IPS-NIHi11 (cell line): Measurements from ENCODE around the gene HIP1R.
"Not testable (repeated sequence)": the region's sequence is repeated elsewhere in the genome, so short reads cannot be mapped to it uniquely, and the experiment has no call there.

Source experiments
- DNase-seq: peaks from one replicate; pipeline ENCODE4 v3.0.0; 2012; ENCODE audit warnings: mixed read lengths, low spot score

The HIP1R gene, protein sequence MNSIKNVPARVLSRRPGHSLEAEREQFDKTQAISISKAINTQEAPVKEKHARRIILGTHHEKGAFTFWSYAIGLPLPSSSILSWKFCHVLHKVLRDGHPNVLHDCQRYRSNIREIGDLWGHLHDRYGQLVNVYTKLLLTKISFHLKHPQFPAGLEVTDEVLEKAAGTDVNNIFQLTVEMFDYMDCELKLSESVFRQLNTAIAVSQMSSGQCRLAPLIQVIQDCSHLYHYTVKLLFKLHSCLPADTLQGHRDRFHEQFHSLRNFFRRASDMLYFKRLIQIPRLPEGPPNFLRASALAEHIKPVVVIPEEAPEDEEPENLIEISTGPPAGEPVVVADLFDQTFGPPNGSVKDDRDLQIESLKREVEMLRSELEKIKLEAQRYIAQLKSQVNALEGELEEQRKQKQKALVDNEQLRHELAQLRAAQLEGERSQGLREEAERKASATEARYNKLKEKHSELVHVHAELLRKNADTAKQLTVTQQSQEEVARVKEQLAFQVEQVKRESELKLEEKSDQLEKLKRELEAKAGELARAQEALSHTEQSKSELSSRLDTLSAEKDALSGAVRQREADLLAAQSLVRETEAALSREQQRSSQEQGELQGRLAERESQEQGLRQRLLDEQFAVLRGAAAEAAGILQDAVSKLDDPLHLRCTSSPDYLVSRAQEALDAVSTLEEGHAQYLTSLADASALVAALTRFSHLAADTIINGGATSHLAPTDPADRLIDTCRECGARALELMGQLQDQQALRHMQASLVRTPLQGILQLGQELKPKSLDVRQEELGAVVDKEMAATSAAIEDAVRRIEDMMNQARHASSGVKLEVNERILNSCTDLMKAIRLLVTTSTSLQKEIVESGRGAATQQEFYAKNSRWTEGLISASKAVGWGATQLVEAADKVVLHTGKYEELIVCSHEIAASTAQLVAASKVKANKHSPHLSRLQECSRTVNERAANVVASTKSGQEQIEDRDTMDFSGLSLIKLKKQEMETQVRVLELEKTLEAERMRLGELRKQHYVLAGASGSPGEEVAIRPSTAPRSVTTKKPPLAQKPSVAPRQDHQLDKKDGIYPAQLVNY

GRCh38 chr12:122834921-122835749 lies at the start of gene HIP1R:
HIP1R (plus strand) TSS chr12:122835457; CDS start chr12:122835551, 94 bp downstream.
- DNase-seq = peak; percentile 84

DNA sequence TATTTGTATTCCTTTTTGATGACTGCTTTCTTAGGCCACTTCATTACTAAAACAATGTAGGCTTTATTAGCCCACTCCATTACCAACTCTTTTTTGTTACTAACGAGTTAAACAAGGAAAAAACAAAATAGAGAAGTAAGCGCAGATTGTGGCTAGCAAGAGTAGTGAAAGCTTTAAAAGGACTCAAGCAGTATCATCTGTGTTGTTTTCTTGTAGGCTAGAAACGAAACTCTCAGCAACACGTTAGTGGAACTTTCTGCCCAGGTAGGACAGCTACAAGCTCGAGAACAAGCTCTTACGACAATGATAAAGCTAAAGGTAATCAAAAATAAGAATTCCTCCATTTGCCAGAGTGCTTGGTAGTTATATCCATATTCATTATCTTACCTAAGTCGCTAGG lies 49.8 kb upstream of the HIP1R start:
- no peak for DNase-seq

GRCh38 chr12:122788387-122788786 lies 46.9 kb upstream of the HIP1R start:
- DNase-seq = no peak

GRCh38 chr12:122789637-122790036 lies 45.6 kb upstream of the HIP1R start:
- no peak for DNase-seq

- DNase-seq = peak; percentile 16
Observed at GRCh38 chr12:122790393-122791075, 44.7 kb upstream of the HIP1R start.

GRCh38 chr12:122793685-122794106 lies 41.6 kb upstream of the HIP1R start:
- peak; percentile 60 for DNase-seq

- no peak for DNase-seq
Observed at GRCh38 chr12:122795807-122796206, 39.5 kb upstream of the HIP1R start.

GRCh38 chr12:122799641-122800243 lies 35.5 kb upstream of the HIP1R start:
- no peak for DNase-seq

DNA sequence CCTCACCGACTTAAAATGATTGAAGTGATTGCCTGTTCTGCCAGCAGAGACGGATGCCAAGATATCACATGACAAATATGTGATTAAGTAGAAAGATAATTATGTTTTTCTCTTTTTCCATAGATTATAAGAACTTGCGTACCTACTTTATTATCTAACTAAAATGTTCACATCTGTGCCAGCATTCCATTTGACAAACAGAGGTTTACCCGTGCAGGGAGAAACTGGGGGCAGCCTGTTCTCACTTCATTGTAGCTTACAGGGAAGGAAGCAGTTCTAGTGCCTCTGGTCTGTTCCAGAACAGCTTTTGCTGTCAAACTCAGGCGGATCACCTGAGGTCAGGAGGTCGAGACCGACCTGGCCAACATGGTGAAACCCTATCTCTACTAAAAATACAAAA lies 31.3 kb upstream of the HIP1R start:
- no peak for DNase-seq

DNA sequence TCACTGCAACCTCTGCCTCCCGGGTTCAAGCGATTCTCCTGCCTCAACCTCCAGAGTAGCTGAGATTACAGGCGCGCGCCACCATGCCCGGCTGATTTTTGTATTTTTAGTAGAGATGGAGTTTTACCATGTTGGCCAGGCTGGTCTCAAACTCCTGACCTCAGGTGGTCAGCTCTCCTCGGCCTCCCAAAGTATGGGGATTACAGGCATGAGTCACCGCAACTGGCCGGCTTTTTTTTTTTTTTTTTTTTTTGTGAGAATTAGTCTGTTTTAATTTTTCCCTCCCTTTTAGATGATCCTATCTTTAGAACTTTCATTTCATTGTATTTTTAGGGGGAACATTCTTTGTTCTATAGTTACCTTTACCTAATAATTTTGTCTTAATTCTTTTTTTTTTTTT lies 30.3 kb upstream of the HIP1R start:
- not testable (repeated sequence) for DNase-seq

DNA sequence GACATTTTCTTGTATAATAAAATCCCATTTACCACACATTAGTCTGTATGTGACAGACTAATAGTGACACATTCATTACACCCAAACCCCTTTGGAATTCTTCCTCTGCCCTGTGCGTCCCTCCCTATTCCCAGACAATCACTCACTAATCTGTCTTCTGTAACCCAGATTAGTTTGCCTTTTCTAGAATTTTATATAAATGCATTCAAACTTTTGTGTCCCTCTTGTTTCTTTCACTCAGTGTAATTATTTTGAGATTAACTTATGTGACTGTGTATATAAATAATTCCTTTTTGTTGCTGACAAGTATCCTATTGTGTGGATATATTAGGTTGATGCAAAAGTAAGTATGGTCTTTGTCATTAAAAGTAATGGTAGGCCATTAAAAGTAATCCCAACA lies 27.6 kb upstream of the HIP1R start:
- DNase-seq = no peak

DNA sequence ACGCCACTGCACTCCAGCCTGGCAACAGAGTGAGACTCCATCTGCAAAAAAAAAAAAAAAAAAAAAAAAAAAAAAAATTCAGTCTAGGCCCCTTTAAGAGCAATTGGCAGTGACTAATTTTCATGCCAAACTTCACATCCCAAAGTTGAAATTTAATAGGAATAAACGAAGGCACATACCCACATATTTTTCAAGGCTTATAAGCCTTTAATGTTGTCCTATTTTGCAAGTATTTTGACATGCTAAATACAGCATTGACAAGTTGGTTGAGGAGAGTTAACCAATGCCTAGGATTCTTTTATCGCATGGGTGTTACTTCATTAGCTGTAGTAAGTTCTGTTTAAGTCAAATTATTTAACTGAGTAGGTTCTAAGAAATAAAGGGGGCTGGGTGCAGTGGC lies 23.5 kb upstream of the HIP1R start:
- no peak for DNase-seq

DNA sequence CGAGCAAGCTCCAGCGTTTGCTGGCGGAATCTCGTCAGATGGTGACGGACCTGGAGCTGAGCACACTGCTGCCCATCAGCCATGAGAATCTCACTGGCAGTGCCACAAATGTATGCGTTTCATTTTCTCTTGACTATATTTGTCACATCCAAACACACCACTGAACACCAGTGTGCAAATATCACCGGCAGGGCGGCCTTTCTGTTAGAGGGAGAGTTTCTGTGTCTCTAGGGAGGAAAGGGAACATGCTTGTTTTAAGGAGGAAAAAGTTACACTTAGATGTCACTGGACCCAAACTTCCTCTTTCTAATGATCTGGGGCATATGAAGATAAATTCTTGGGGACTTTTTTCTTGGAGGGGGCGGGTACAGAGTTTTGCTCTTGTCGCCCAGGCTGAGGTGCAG lies 21.9 kb upstream of the HIP1R start:
- DNase-seq = no peak

GRCh38 chr12:122819209-122819785 lies 16.0 kb upstream of the HIP1R start:
- no peak for DNase-seq

DNA sequence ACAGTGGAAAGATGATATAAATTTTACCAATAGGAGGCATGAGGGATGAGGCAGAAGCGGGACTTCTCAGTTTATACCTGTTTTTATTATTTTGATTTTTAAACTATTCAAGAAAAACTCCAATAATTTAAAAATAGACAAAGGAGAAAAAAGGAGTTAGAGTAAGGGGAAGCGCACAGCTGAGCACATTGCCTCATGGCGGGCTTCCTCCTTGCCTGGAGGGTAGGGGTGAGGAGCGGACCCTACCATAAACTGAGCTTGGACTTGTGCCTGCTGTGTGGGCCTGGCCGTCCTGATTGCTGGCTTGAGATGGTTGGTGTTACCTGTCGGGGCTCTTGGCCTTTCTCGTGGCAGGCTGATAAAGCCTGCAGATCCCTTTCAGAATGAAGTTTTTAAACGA lies 15.1 kb upstream of the HIP1R start:
- DNase-seq = no peak

- DNase-seq = no peak
Observed at GRCh38 chr12:122820838-122821271, 14.4 kb upstream of the HIP1R start.

DNA sequence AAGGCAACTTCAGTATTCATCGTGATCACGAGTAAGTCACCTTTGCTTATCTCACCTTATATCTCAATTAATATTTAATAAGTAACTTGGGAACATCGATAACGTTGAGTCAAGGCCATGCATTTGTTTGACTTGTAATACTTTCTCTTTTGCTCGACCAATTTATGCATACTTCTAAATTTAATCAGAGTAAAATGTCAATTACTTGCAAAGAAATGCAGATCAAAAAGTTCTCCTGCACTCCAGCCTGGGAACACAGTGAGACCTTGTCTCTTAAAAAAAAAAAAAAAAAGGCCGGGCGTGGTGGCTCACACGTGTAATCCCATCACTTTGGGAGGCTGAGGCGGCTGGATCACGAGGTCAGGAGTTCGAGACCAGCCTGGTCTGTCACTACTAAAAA lies 11.8 kb upstream of the HIP1R start:
- DNase-seq = no peak

DNA sequence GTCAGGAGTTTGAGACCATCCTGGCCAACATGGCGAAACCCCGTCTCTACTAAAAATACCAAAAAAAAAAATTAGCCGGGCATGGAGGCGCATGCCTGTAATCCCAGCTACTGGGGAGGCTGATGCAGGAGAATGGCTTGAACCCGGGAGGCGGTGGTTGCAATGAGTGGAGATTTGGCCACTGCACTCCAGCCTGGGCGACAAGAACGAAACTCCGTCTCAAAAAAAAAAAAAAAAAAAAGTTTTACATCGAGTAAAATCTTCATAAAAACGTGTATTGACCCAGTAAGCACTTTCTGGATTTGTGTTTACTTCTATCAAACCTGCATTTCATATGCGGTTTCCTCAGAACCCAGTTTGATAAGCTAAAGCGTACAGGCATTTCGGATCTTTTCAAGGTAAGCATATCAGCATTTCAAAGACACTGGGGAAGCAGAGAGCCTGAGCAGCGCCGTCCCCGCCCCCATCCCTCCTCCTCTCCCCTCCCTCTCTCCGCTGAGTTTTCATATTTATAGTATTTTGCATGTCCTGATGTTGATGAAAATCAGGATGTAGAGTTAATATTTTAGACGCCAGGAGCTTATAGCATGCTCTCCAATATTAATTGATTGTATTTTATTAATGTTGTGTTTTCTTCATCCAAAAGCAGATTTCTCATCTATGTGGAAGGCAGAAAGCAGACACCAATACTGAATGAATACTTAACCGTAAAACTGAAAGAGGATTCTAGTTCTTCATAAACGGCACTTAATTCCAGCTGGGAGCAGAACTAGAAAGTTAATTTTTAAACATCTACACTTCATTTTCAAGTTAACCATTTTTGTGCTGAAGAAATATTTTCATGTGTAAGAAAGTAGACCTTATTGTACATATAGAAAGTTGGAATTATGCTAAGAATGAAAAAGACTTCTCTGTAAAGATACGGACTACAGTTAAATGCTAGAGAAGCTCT lies 9.2 kb upstream of the HIP1R start:
- DNase-seq = no peak

- DNase-seq = no peak
Observed at GRCh38 chr12:122827258-122827657, 8.0 kb upstream of the HIP1R start.
